Measurements from ENCODE around the gene GLDN. TPM values are rescaled to one million over a fixed set of nuclear protein-coding genes. Genes with fewer than 3 reads are reported as not detected.

GLDN gene
- total RNA-seq, 2 donors from 2014 or later: not detected

DNA sequence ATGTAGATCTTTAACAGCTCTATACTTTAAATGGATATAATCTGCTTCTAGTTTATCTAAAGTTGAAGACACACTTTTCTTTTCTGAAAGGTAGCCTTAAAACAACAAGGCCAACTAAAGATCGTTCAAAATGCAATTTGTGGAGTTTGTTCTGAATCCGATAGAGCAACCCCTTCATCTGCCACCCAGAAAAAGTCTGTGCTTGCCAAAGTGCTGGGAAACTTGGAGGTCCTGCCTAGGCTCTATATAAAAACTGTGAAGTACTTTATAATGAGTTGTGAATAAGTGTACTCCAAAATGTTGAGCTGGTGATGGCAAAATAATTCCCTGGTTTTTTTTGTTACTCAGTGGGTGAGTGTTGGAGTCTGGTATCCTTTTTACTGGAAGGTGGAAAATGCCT, 12.5 kb downstream of the GLDN start:
- Mint-ChIP-seq H3K4me3 (no peak overlapping the region), H3K36me3 (ENCODE audit: insufficient read depth in 2 of 2) (no peaks in the 10 kb centered on the region), H3K27me3 (ENCODE audit: low read depth) (peaks cover 35% of the 10 kb centered on the region), H3K4me1 (ENCODE audit: low read depth) (no peaks in the 10 kb centered on the region), H3K9me3 (no peaks in the 10 kb centered on the region), H3K27ac (no peak overlapping the region)
- ATAC-seq (replicated peaks in 1 of 2) (no peak), DNase-seq (no peak)

DNA sequence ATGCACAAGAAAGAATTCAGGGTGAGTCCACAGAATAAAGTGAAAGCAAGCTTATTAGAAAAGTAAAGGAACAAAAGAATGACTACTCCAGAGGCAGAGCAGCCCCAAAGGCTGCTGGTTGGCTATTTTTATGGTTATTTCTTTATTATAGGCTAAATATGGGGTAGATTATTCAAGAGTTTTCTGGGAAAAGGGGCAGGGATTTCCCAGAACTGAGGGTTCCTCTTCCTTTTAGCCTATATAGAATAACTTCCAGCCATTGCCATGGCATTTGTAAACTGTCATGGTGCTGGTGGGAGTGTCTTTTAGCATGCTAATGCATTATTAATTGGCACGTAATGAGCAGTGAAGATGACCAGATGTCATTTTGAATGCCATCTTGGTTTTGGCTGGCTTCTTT, 13.6 kb downstream of the GLDN start:
- Mint-ChIP-seq H3K27ac (no peak overlapping the region), H3K36me3 (ENCODE audit: insufficient read depth in 2 of 2) (no peaks in the 10 kb centered on the region), H3K4me3 (no peak overlapping the region), H3K4me1 (ENCODE audit: low read depth) (no peaks in the 10 kb centered on the region), H3K27me3 (ENCODE audit: low read depth) (peaks cover 35% of the 10 kb centered on the region), H3K9me3 (no peaks in the 10 kb centered on the region)
- no peak for DNase-seq
- no peak for ATAC-seq (replicated peaks in 1 of 2)

DNA sequence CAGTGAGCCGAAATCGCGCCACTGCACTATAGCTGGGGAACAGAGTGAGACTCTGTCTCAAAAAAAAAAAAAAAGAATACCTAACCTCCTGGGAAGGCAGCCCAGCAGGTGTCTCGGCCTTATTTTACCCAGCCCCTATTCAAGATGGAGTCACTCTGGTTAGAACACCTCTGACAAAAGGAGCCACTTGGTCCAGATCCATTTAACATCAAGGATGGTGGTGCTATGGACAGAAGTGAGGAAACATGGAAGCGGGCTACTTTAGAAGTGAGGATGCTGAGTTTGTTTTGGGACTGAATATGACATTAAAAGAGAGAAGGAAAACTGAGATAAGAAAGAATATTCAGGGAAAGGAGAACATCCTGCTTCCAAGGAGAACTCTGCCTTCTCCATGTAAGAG, 14.7 kb downstream of the GLDN start:
- DNase-seq: no peak

DNA sequence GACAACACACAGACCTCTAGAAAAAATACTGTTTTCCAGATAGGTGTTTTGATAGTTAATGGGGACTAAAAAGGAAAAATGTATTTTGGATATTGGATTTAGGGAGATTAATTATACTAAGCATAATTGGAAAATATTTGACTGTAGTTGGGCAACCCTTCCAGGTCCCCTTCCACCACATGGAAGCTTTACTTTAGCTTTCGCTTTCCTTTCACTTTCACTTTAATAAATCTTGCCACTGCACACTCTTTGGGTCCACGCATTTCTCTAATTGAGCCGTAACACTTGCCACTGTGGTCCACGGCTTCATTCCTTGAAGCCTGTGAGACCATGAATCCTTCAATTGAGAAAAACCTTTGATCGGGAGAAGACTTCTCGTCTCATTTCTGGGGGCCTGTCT, 15.5 kb downstream of the GLDN start:
- ATAC-seq (replicated peaks in 1 of 2): no peak
- Mint-ChIP-seq H3K4me1 (ENCODE audit: low read depth) (no peaks in the 10 kb centered on the region), H3K4me3 (no peak overlapping the region), H3K9me3 (no peaks in the 10 kb centered on the region), H3K27me3 (ENCODE audit: low read depth) (peaks cover 20% of the 10 kb centered on the region), H3K27ac (no peak overlapping the region), H3K36me3 (ENCODE audit: insufficient read depth in 2 of 2) (no peaks in the 10 kb centered on the region)
- no peak for DNase-seq

More for the DNA sequence above, 14.7 kb downstream of the GLDN start:
- ATAC-seq (replicated peaks in 1 of 2): no peak
- Mint-ChIP-seq H3K4me1 (ENCODE audit: low read depth) (no peaks in the 10 kb centered on the region), H3K9me3 (no peaks in the 10 kb centered on the region), H3K36me3 (ENCODE audit: insufficient read depth in 2 of 2) (no peaks in the 10 kb centered on the region), H3K27ac (no peak overlapping the region), H3K27me3 (ENCODE audit: low read depth) (peaks cover 27% of the 10 kb centered on the region), H3K4me3 (no peak overlapping the region)

DNA sequence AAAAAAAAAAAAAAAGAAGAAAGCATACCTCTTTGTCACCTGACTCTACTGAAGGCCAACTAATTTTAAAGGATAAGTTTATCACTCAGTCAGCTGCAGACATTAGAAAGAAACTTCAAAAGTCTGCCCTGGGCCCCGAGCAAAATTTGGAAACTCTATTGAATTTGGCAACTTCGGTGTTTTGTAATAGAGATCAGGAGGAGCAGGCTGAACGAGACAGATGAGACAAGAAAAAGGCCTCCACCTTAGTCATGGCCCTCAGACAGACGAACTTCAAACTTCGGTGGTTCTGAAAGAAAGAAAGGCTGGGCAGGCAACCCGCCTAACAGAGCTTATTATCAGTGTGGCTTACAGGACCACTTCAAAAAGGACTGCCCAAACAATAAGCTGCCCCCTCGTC, 18.5 kb downstream of the GLDN start:
- no peaks in the 10 kb centered on the region for H3K27me3 Mint-ChIP-seq (ENCODE audit: low read depth)
- H3K4me3 Mint-ChIP-seq: no peak overlapping the region
- DNase-seq (no peak), ATAC-seq (replicated peaks in 1 of 2) (no peak)
- no peaks in the 10 kb centered on the region for H3K9me3 Mint-ChIP-seq
- no peak overlapping the region for H3K27ac Mint-ChIP-seq
- H3K4me1 Mint-ChIP-seq (ENCODE audit: low read depth): no peaks in the 10 kb centered on the region
- no peaks in the 10 kb centered on the region for H3K36me3 Mint-ChIP-seq (ENCODE audit: insufficient read depth in 2 of 2)

DNA sequence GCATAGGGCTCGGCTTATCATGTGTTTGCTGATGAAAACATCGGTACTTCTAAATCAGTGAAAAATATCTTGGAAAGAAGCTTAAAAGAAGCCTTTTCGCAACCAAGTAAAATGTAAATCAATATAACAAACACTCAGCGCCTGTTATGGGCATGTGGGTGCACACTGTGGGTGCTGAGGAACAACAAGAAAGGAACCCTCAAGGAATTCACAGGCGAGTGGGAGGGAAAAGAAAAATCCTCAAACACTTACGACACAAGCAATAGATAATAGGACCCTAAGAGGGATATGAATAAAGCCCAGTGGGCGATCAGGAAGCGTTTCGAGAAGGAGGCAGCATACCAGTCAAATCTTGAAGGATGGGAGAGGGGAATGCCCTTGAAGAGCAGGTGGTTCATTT, 21.9 kb downstream of the GLDN start:
- H3K9me3 Mint-ChIP-seq: no peaks in the 10 kb centered on the region
- no peaks in the 10 kb centered on the region for H3K4me1 Mint-ChIP-seq (ENCODE audit: low read depth)
- H3K27ac Mint-ChIP-seq: no peak overlapping the region
- DNase-seq (no peak), ATAC-seq (replicated peaks in 1 of 2) (no peak)
- H3K27me3 Mint-ChIP-seq (ENCODE audit: low read depth): peaks cover 11% of the 10 kb centered on the region
- no peak overlapping the region for H3K4me3 Mint-ChIP-seq
- H3K36me3 Mint-ChIP-seq (ENCODE audit: insufficient read depth in 2 of 2): no peaks in the 10 kb centered on the region

DNA sequence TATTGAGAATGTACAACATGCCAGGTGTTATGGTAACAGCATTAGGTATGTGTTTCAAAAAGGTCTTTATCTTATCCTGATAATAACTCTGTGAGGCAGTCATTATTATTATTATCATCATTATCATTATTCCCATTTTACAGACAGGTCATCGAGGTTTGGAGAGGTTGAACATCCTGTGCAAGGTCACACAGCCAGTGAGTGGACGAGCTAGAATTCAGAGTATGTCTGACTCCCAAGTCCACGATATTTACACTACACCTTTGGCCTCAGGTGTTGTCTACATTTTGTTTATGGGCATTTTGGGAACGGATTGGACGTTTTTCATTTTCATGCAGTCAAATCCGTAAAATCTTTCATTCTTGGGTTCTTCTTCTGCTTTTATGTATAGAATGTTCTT, 24.0 kb downstream of the GLDN start:
- H3K27me3 Mint-ChIP-seq (ENCODE audit: low read depth): peaks cover 11% of the 10 kb centered on the region
- H3K27ac Mint-ChIP-seq: no peak overlapping the region
- no peak for ATAC-seq (replicated peaks in 1 of 2)

DNA sequence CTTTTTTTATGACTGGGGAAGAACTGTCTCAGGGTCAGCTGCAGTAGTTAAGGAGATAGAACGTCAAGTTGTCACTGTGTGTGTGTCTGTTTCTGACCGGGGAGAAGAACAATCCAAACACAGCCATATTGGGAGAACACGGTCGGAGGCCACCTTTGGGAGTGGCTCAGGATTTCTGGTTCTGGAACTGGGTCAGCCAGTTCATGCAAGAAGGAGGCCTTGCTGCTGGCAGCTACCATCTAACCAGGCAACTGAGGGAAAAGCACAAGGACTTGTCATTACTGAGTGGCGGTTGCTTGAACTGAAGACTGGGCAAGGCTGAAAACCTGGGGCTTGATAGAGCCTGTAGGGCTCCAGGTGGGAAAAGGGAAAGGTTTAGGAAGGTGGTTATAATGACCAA, 24.6 kb downstream of the GLDN start:
- H3K27me3 Mint-ChIP-seq (ENCODE audit: low read depth): peaks cover 11% of the 10 kb centered on the region
- ATAC-seq (replicated peaks in 1 of 2): no peak
- no peaks in the 10 kb centered on the region for H3K4me1 Mint-ChIP-seq (ENCODE audit: low read depth)
- H3K9me3 Mint-ChIP-seq: no peaks in the 10 kb centered on the region
- no peaks in the 10 kb centered on the region for H3K36me3 Mint-ChIP-seq (ENCODE audit: insufficient read depth in 2 of 2)
- no peak for DNase-seq
- H3K4me3 Mint-ChIP-seq: no peak overlapping the region
- no peak overlapping the region for H3K27ac Mint-ChIP-seq

More for the DNA sequence above, 24.0 kb downstream of the GLDN start:
- Mint-ChIP-seq H3K4me1 (ENCODE audit: low read depth) (no peaks in the 10 kb centered on the region), H3K4me3 (no peak overlapping the region), H3K36me3 (ENCODE audit: insufficient read depth in 2 of 2) (no peaks in the 10 kb centered on the region), H3K9me3 (no peaks in the 10 kb centered on the region)
- no peak for DNase-seq

DNA sequence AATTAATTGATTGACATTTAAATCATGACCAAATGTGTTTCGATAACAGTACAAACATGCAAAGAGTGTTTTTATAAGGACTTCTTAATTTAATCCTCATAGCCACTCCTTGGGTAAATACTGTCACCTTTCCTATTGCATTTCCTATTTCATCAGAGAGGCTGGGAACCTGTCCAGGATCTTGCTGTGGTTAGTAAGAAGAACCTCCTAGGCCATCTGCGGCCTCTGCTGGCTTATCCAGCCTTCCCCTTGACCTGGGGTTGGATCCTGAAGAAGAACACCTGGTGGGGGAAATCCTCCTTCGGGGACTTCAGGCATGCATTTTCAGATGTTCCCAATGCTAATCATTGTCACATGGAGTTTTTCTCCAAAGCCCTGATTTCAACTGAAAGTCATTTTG, 25.5 kb downstream of the GLDN start:
- DNase-seq (no peak), ATAC-seq (replicated peaks in 1 of 2) (no peak)
- Mint-ChIP-seq H3K4me1 (ENCODE audit: low read depth) (no peaks in the 10 kb centered on the region), H3K27ac (no peak overlapping the region), H3K9me3 (no peaks in the 10 kb centered on the region), H3K4me3 (no peak overlapping the region), H3K36me3 (ENCODE audit: insufficient read depth in 2 of 2) (no peaks in the 10 kb centered on the region), H3K27me3 (ENCODE audit: low read depth) (peaks cover 11% of the 10 kb centered on the region)

DNA sequence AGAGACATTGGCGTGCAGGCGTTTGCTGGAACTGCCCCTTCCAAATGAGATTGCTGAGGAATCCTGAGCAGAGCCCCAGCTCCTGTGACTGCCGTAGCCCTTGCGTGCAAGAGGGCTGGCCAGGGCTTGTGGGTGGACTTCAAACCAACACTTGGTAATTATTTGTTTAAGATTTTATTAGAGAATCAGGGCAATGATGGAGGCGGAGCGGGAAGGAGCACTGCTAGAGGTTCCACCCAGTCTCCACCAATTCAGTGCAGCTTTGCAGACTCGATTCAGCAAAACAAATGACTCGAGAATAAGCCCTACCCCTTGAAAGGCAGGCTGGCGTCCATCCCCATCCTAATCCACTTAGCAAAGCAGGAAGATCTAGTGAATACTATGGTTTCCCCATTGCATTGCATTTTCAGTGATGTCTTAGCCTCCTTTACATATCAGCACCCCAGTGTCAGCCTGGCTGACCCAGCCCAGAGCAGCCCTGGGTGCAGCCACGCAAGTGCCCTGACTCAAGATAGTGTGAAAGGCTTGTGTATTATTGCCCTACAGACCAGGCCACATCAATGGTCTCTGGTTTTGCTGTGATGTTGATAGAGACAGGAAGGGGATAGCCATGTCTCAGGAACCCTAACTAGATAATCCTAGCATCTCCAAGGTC, 26.0 kb downstream of the GLDN start:
- peaks cover 11% of the 10 kb centered on the region for H3K27me3 Mint-ChIP-seq (ENCODE audit: low read depth)
- no peaks in the 10 kb centered on the region for H3K9me3 Mint-ChIP-seq
- no peak overlapping the region for H3K27ac Mint-ChIP-seq
- DNase-seq: no peak
- no peak overlapping the region for H3K4me3 Mint-ChIP-seq
- H3K4me1 Mint-ChIP-seq (ENCODE audit: low read depth): no peaks in the 10 kb centered on the region
- no peaks in the 10 kb centered on the region for H3K36me3 Mint-ChIP-seq (ENCODE audit: insufficient read depth in 2 of 2)
- no peak for ATAC-seq (replicated peaks in 1 of 2)

DNA sequence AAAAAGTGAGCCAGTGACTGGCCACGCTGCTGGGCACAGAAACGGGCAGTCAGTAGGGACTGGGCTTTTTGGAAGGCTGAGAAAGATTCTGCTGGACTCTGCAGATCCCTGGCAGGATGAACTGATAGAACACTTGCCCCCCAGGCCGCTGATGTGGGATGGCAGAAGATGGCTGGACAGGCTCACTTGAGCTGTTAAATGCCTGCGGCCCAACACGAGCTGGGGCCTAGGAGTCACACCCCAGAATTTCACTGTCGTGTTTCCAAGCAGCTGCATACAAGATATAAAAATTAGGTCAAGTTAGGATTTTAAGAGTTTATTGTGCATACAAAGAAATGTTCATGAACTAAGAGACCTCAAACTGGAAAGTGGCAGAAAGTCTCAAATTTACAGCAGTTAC, 26.9 kb downstream of the GLDN start:
- no peak overlapping the region for H3K27ac Mint-ChIP-seq
- no peaks in the 10 kb centered on the region for H3K36me3 Mint-ChIP-seq (ENCODE audit: insufficient read depth in 2 of 2)
- no peak for ATAC-seq (replicated peaks in 1 of 2)
- no peaks in the 10 kb centered on the region for H3K4me1 Mint-ChIP-seq (ENCODE audit: low read depth)
- peaks cover 11% of the 10 kb centered on the region for H3K27me3 Mint-ChIP-seq (ENCODE audit: low read depth)
- no peaks in the 10 kb centered on the region for H3K9me3 Mint-ChIP-seq
- no peak overlapping the region for H3K4me3 Mint-ChIP-seq
- DNase-seq: no peak

DNA sequence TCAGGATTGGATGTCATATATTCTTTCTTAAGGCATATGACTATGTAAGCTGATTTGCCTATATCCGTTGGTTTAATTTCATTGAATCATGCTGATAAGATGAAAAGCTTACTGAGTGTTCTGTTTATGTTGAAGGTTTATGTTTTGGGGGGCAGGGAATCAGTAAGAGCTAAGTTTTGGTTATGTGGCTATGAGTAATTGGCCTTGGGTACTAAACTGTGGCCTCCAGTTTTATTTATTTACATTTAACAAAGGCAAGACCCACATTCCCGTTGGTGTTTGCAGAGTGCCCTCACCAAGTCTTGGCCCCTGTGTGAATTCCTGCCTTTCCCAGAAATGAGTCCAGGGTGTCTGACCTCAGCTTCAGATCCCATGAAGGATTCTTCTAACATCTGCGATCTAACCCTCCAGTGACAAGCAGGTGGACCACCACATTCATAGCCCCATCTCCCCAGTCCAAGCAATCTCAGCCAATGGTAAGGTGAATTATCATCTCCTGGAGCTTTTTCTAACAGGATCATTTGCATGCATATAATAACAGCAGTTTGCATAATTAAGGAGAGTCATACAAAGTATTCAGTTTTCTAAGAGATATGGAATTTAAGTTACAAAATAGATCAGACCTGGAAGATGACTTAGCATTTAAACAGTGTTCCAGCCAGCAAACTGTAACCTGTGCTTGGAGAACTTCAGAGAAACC, 27.4 kb downstream of the GLDN start:
- DNase-seq (no peak), ATAC-seq (replicated peaks in 1 of 2) (no peak)
- H3K4me3 Mint-ChIP-seq: no peak overlapping the region
- peaks cover 11% of the 10 kb centered on the region for H3K27me3 Mint-ChIP-seq (ENCODE audit: low read depth)
- H3K4me1 Mint-ChIP-seq (ENCODE audit: low read depth): no peaks in the 10 kb centered on the region
- no peaks in the 10 kb centered on the region for H3K9me3 Mint-ChIP-seq
- H3K27ac Mint-ChIP-seq: peak overlapping the region; percentile 38
- no peaks in the 10 kb centered on the region for H3K36me3 Mint-ChIP-seq (ENCODE audit: insufficient read depth in 2 of 2)

DNA sequence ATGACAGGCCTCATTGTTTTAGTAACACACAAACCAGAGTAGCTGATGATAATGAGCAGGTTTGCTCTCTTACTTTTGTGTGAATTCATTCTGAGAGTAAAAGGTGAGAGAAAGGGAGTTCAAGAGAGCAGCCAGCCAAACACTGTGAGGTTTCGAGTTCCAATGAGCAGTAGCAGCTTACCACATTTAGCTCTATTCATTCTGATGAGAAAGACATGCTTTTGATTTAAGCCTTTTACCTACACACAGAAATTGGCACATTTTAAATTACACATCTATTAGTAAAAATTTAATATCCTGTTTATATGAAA, 28.0 kb downstream of the GLDN start:
- Mint-ChIP-seq H3K27me3 (ENCODE audit: low read depth) (peaks cover 11% of the 10 kb centered on the region), H3K4me1 (ENCODE audit: low read depth) (no peaks in the 10 kb centered on the region), H3K36me3 (ENCODE audit: insufficient read depth in 2 of 2) (no peaks in the 10 kb centered on the region), H3K4me3 (no peak overlapping the region), H3K27ac (peak overlapping the region; percentile 38), H3K9me3 (no peaks in the 10 kb centered on the region)
- DNase-seq: no peak
- no peak for ATAC-seq (replicated peaks in 1 of 2)

DNA sequence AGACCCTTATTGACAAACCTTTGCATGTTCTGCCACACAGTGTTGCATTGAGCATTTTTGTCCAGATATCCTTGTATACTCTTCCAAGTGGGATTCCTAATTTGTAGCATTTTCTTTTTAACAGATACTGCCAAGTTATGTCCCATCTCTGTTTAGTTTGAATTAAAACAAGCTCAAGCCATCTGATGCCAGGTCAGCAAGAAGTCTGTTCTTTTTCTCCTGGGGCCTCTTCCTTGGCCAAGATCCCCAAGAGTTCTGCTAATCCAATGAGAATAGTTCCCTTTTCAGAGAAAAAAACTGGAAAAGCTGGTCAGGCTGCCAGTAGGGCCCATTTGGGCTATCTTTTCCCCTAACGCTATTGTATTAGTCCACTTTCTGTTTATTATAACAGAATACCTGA, 29.8 kb downstream of the GLDN start:
- H3K4me1 Mint-ChIP-seq (ENCODE audit: low read depth): no peaks in the 10 kb centered on the region
- ATAC-seq (replicated peaks in 1 of 2) (no peak), DNase-seq (no peak)
- no peak overlapping the region for H3K4me3 Mint-ChIP-seq
- no peaks in the 10 kb centered on the region for H3K9me3 Mint-ChIP-seq
- H3K36me3 Mint-ChIP-seq (ENCODE audit: insufficient read depth in 2 of 2): no peaks in the 10 kb centered on the region
- H3K27ac Mint-ChIP-seq: no peak overlapping the region
- H3K27me3 Mint-ChIP-seq (ENCODE audit: low read depth): no peaks in the 10 kb centered on the region

Data from activated T-cell treated with anti-CD3 and anti-CD28 coated beads, Interleukin-2, amount 50 U/mL, for 72 hours (primary cell).